ENCODE data around the gene KIAA0232. TPM values are rescaled to one million over a fixed set of nuclear protein-coding genes. Genes with fewer than 3 reads are reported as not detected.

The KIAA0232 gene
- total RNA-seq, 4 donors from 2014 or later, result 19.2 to 52.1 (median 24.6) TPM

DNA sequence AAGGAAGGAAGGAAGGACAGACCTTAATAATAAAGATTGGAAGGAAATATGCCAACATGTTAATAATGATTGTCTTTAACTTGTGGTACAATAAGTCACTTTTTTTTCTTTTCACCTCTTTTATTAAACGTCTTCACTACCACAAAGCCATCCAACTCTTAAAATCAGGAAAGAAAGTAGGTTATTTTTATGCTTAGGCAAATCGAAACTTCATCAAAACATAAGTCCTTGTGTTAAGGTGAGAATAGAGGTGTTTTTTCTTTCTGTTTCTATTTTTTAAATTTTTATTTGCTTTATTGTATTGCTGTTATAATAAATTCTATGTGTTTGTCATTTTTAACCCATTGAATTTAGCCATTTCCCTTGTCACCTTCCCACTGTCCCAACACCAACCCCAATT is 40.0 kb upstream of the KIAA0232 start:
- 79 to 81% methylated on average over 2 of the region's 2 CpGs for WGBS, 2 donors
- intact Hi-C loops (cut with DNase I; ENCODE audit: low total_unique reads), result no loop called here
- DNase-seq (ENCODE audit: low spot score in 2 of 2), result no peak
- H3K4me3 ChIP-seq (ENCODE audit: low read depth, poor library complexity, severe bottlenecking), result no peak overlapping the region
- no peak for TF ChIP-seq POLR2A (IDR thresholded peaks at IDR 0.05)
- TF ChIP-seq, protein P1, sequence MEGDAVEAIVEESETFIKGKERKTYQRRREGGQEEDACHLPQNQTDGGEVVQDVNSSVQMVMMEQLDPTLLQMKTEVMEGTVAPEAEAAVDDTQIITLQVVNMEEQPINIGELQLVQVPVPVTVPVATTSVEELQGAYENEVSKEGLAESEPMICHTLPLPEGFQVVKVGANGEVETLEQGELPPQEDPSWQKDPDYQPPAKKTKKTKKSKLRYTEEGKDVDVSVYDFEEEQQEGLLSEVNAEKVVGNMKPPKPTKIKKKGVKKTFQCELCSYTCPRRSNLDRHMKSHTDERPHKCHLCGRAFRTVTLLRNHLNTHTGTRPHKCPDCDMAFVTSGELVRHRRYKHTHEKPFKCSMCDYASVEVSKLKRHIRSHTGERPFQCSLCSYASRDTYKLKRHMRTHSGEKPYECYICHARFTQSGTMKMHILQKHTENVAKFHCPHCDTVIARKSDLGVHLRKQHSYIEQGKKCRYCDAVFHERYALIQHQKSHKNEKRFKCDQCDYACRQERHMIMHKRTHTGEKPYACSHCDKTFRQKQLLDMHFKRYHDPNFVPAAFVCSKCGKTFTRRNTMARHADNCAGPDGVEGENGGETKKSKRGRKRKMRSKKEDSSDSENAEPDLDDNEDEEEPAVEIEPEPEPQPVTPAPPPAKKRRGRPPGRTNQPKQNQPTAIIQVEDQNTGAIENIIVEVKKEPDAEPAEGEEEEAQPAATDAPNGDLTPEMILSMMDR (IDR thresholded peaks at IDR 0.05), result no peak

DNA sequence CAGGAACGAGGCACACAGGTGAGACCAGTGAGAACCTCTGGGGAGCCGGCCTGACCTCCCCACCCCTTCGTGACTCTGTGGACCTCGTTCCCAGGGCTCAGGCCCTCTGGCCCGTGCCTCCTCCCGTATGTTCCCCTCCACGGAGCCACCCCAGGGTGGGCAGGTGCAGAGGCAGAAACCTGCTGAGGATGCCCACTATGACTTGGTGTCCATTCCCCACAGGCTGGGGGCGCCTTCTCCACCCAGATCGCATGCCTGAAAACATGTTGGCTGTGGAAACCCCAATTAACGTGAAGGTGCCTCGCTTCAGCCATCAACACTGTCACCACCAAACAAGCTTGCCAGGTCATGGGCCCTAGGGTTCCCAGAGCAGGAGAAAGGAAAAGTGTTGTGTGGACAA is 39.5 kb upstream of the KIAA0232 start:
- TF ChIP-seq, protein P1 (IDR thresholded peaks at IDR 0.05), result no peak
- TF ChIP-seq POLR2A (IDR thresholded peaks at IDR 0.05), result no peak
- no peak for DNase-seq (ENCODE audit: low spot score in 2 of 2)
- intact Hi-C loops (cut with DNase I; ENCODE audit: low total_unique reads), result no loop called here
- no peak overlapping the region for H3K4me3 ChIP-seq (ENCODE audit: low read depth, poor library complexity, severe bottlenecking)
- WGBS, 2 donors, result 86 to 87% methylated on average over 11 of the region's 11 CpGs

DNA sequence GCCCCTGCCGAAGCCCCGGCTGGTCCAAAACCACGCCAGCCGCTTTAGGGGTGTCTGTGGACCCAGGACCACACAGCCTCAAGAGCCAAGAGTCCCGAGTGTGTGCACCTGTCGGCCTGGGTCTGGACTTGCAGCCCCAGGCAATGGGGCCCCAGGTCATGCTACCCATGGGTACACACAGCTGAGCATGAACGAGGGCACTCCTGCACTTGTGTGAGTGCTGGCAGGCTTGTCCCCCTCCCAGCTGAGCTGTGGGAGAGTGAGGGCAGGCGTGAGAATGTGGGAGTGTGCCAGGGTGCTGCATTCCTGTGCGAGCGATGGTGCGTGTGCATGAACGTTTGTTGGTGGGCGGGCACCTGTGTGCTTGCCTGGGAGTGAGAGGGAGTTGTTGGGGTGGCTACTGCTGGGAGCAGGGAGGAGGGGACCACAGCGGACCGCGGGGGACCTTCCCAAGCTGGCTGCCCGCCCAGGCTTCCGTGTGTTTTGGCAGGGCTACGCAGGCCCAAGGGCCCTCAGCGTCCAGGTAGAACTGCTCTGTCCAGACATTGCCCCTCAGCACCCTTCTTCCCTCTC is 35.7 kb upstream of the KIAA0232 start:
- intact Hi-C loops (cut with DNase I; ENCODE audit: low total_unique reads), result no loop called here
- no peak overlapping the region for H3K4me3 ChIP-seq (ENCODE audit: low read depth, poor library complexity, severe bottlenecking)
- WGBS, 2 donors, result 50 to 65% methylated on average over 19 to 20 of the region's 20 CpGs
- no peak for DNase-seq (ENCODE audit: low spot score in 2 of 2)
- TF ChIP-seq POLR2A (IDR thresholded peaks at IDR 0.05), result no peak
- TF ChIP-seq, protein P1 (IDR thresholded peaks at IDR 0.05), result no peak

GRCh38 chr4:6747294-6748051 is 35.1 kb upstream of the KIAA0232 start:
- no peak for TF ChIP-seq POLR2A (IDR thresholded peaks at IDR 0.05)
- TF ChIP-seq, protein P1 (IDR thresholded peaks at IDR 0.05), result no peak
- WGBS, 2 donors, result 23 to 36% methylated on average over 11 of the region's 11 CpGs
- intact Hi-C loops (cut with DNase I; ENCODE audit: low total_unique reads), result no loop called here
- H3K4me3 ChIP-seq (ENCODE audit: low read depth, poor library complexity, severe bottlenecking), result no peak overlapping the region
- DNase-seq (ENCODE audit: low spot score in 2 of 2), result no peak

GRCh38 chr4:6748286-6748685 is 34.2 kb upstream of the KIAA0232 start:
- DNase-seq (ENCODE audit: low spot score in 2 of 2), result no peak
- H3K4me3 ChIP-seq (ENCODE audit: low read depth, poor library complexity, severe bottlenecking), result no peak overlapping the region
- no peak for TF ChIP-seq POLR2A (IDR thresholded peaks at IDR 0.05)
- TF ChIP-seq, protein P1 (IDR thresholded peaks at IDR 0.05), result no peak
- intact Hi-C loops (cut with DNase I; ENCODE audit: low total_unique reads), result no loop called here
- WGBS, 2 donors, result 87 to 88% methylated on average over 9 of the region's 9 CpGs
